Measurements from ENCODE around the gene TLR6.

TLR6 gene, protein sequence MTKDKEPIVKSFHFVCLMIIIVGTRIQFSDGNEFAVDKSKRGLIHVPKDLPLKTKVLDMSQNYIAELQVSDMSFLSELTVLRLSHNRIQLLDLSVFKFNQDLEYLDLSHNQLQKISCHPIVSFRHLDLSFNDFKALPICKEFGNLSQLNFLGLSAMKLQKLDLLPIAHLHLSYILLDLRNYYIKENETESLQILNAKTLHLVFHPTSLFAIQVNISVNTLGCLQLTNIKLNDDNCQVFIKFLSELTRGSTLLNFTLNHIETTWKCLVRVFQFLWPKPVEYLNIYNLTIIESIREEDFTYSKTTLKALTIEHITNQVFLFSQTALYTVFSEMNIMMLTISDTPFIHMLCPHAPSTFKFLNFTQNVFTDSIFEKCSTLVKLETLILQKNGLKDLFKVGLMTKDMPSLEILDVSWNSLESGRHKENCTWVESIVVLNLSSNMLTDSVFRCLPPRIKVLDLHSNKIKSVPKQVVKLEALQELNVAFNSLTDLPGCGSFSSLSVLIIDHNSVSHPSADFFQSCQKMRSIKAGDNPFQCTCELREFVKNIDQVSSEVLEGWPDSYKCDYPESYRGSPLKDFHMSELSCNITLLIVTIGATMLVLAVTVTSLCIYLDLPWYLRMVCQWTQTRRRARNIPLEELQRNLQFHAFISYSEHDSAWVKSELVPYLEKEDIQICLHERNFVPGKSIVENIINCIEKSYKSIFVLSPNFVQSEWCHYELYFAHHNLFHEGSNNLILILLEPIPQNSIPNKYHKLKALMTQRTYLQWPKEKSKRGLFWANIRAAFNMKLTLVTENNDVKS

DNA sequence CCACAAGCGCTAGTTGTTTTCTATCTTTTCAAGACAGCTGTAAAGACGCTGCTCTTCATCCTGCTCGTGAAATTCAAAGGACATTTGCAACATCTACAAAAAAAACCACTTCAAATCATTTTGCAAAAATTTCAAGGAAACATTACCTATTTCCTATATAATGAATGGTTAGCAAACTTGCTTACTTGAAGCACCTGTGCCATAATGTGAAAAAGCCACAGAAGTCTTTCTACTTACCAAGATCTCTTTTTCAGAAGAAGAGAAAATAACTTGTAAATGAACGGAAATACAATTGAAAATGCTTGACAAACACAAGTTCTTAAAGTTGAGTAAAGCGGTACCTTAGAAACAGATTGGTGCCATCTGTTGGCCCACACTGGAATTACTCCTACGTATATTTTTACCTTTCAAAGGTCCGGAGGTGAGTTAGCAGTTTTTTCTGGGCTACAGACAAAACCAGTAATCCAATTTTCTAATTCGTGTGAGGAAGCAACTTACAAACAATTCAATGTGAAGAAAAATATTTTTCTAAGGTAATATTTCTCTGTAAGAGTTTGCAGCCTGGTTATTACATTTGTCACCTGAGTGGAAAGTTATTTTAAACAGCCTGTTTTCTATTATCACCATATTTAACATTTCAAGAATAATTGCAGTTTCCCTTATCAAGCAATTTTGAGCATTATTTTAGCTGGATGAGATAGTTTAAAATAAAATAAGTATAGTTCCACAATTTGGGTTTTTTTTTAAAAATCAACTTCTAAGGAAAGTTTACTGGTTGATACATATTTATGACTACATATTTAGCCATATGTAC is at the start of gene TLR6:
Gene TLR6 (minus strand): TSS at position 294 of the 814 bp plus-strand sequence. CDS start 27,344 bp downstream, outside the sequence.
- DNase-seq: peak; percentile 26 to 73 (median 66)

DNA sequence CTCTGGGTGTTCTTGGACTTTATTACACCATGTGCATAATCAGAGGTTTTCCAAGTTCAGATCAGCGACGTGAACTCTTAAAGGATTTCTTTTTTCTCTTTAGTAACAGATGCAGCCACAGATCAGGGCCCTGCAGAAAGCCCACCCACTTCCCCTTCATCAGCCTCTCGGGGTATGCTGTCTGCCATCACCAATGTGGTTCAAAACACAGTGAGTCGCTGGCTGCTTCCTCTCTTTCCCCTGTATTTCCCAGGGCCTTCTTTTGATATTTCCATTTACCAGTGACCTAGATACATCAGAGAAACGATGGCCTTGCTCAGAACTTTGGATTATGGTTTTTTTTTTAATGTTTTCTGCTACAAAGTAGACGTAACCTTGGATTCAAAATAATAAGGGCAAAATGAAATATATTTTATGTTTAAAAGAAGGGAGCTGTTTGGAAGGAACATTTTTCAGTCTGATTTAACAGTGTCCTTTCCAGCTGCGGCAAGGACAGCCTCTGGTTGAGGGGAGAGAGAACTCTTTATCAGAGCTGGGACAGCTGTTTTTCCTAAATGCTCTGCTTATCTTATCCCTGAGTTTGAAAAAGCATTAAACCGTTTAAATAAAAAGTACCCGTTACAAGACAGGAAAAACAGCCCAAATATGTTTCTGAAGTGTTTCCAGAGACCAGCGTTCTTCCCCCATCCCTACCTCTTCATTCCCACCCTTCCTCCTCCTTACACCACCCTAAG is 49.2 kb upstream of the TLR6 start:
- no peak for DNase-seq

DNA sequence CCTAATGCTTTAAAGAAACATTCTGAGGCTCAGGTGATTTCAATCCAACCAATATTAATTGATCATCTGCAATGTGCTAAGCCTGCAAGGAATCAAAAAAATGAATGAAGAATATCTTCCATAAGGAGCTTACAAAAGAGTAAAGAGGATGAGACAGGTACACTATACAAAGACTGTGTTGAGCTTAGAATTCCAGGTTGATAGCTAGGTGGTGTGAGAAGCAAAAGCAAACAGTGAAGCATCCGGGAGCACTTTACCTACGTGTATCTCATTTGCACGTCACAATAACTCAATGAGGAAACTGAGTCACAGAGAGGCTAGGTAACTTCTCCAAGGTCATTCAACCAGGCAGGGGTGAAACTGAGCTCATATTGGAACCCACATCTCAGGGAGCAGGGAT is 48.1 kb upstream of the TLR6 start:
- DNase-seq: no peak

DNA sequence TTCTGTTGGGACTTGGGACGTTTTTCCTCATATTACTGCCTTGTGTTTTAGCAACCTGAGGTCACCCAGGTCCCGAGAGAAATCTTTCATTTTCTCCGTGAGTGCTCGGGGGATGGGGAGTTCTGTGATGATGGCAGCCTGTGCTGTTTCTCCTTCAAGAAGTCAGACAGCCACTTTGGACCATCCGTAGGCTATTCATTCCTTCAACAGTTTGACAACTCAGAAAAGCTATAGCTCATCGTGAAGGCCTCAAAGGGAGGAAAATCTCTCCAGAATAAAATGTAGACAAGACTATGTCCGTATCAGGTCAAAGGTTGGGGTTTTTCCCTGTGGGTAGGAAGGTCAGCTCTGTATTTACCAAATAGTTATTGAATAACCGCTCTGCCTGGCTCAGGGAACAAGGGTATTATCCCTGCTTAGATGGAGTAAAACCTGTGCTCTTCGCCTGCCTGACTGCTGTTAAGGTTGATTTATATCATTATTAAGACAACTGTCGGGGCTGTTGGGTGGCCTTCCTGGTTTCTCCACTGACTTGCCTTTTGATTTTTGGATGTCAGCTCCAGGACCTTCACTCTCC is 47.6 kb upstream of the TLR6 start:
- no peak for DNase-seq

DNA sequence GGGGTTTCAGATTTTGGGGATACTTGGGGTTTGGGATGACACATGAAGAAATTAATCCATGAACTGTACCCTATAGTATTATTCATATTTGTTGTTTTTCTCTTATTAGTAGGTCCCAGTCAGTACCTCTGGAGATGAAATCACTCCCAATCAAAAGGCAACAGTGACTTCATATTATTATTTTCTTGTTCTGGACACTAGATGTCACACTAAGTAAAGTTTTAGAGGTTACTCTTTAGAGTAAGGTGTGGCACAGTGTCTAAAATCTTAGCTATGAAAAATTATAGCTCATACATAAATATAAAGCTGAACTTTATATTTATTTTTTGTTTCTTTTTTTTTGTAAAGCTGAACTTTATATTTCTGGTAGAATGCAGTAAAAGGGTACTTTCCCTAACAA is 46.1 kb upstream of the TLR6 start:
- peak in 2 of 3 experiments; percentile 26 to 64 for DNase-seq

DNA sequence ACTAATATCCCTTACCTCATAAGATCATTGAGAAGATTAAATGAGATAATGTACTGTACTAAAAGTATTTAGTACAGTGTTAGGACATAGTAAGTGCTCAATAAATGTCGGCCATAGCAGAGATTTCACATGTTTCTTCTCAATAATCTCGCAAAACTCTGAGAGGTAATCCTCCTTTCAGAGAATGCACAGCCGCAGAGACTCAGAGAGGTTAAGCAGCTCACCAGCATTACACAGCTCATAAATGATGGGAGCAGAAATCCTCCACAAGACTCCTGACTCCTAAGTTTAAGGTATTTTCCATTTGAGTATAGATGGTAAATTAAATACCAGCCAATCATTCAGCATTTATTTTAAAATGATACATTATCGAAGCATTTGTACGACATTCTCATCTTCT is 45.6 kb upstream of the TLR6 start:
- DNase-seq: no peak

DNA sequence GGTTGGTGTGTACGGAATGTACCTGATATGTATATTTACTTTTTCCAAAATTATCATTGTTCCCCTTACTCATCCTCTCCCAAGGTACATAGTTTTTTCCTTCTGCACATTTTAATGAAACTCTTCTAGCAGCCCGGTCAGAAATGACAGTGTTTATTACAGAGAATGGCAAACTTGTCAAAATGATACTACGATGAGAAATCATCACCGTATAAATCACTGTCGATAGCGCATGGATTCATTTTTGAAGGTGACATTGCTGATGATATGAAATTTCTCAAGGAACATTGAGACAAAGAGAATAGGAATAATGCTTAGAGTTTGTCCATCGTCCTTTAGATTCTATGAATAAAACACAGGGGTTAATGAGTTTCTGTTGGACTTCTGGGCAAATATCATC is 41.6 kb upstream of the TLR6 start:
- no peak for DNase-seq

DNA sequence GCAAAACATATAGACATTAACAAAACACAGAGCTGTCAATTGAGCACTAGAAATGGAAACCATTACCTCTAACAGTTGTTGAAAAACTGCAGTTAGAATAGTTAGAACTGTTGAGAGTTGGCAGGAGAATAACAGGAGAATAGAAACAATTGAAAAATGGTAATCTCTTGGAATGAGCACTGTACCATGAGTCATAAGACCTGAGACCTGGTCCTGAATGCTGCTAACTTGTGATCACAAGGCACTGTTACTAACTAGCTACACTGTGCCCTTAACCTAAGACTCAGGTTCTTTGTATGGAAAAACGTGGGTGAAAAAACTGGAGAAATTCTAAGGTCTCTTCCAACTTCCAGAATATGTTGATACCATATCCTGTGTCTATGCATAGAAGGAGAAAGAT is 40.3 kb upstream of the TLR6 start:
- DNase-seq: no peak

DNA sequence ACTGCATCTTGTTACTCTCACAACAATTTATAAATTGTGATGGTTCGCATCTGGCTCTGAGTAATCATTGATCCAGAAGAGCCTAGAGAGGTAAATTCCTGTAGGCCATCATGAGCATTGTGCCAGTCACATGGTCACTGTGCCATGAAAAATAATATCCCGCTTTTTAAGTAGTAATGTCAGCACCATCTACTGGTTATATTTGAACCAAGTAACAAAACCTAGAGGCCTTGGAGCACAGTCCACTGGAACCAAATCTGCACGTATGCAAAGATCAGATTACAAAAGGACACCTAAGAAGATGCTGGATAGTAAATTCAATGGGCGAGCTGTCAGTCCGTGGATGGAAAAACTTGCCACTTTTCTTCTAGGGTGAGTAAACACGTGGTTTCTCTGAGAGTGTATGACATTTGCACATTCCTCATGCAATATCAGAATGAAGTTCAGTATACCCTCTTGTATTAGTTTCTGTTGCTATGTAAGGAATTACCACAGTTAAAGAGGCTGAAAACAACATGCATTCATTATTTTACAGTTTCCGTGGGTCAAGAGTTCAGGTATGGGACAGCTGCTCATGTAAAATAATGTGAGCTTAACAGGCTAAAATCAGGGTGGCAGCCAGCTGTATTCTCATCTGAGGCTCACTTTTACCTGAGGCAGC is 37.8 kb upstream of the TLR6 start:
- no peak for DNase-seq

DNA sequence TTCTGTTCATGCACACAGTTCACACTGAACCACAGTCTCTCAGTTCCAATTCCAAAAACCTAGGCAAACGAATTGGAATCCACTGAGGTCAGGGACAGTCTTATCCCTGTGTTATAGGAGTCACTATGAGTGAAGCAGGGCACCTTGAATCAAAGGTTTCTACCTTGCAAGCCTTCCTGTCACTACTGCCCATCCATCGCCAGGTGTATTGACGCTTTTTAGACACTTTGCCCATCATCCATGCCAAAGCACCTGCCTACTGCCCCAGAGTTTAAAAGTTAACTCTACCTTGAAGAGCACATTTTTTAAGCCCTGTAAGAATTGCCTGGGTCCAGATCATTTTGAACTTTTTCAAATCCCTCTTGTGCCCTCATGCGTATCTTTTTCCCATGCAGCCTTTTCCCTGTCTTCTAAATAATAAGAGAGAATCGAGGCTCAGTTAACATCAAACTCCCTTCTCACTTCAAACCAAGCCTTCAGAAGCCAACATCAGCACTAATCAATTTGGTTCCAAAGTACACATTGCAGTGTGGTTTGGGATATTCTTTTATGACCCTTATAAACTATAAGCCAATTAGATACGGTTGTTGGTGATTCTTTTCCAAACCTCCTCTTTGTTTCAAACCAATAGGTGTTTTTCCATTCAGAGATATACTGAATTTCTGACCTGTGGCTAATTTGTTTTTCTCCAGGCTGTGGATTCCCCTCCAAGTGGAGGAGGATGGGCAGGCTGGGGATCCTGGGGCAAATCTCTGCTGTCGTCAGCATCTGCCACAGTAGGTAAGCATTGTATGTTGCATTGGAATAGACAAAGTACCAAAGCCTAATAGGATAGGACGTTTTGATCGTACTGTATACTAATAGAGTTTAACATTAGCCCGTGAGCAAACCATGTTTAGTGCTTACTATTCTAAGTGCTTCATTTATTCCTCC is 34.7 kb upstream of the TLR6 start:
- DNase-seq: no peak

DNA sequence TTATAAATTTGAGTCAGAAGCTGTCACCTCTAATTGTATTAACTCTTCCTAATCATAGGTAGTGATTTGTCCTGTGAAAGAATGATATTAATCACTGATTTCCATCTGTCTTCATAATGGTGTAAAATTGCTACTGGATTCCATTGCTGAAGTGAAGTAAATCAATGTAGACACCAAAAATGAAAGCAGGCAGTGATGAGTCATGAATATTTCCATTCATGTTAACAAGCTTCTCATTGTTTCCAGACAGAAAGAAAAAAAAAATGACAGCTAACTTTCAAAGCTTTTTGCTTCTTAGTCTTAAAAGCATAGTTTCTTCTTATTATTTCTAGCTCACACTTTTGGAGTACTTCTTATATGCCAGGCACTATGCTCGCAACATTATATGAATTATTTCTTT is 32.5 kb upstream of the TLR6 start:
- no peak for DNase-seq

DNA sequence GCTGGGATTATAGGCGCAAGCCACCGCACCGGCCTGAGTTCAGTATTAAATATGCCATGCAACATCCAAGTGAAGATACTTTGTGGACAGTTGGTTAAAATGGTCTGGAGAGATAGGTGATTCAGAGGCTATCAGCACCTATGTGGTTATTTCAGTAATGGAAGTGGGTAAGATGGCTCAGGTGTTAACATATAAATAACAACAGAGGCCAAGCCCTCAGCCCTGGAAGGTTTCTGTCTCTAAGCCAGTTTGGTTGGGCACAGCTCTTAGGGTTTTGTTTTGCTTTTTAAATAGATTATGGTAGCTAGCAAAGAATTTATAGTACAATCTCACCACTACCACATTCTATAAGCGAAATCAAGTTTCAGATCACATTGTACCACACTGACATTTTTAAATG is 27.6 kb upstream of the TLR6 start:
- DNase-seq: no peak

DNA sequence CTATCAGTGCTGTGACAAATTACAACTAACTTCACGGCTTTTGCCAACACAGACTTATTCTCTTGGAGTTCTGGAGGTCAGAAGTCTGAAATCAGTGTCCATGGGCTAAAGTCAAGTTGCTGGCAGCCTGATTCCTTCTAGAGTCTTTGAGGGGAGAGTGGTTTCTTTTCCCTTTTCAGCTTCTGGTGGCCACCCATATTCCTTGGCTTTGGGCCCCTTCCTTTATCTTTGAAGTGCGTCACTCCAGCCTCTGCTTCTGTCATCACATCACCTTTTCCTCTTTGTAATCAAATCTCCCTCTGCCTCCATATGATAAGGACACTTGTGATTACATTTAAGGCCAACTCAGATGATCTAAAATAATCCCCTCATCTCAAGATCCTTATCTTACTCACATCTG is 20.0 kb upstream of the TLR6 start:
- DNase-seq: no peak

DNA sequence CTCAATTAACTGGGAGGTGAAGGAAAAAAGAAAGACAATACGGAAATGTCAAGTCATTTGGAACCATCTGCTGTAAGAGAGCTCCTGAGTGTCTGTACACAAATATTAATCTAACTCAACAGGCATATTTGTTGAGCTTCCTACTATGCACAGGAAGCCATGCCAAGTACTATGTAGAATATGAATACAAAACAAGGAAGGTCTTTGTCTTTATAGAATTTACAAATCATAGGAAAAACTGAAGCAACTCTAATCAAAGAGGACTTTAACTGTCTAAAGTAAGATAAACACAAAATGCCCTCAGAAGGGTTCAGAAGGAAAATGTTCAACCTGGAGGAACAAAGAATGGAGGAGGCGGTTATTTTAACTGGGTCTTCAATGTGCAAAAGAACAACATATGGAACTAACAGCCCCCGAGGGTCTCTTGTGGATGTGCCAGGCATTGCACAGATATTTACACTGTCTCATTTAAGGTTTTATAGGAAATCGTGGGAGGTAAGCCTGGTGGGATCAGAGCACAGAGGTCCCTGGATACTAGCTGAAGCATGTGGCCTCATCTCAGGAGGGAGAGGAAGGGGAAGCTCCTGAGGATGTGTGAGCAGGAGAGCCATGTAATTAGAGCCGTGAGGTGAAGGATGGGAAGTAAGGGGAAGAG is 16.8 kb upstream of the TLR6 start:
- DNase-seq: no peak

DNA sequence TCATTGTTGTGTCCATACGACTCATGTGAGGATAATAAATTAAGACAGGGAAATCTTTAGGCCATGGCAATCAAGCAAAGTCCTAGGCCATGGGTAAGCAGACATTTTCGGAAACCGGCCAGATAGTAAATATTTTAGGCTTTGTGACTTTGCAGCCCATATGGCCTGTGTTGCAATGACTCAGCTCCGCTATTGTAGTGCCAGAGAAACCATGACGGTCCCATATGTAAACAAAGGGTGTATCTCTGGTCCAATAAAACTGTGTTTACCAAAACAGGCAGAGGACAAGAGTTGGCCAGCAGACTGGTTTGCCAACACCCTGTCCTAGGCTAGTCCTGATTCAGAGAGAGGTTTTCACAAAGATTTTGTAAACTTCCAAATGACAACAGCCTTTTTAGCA is 16.0 kb upstream of the TLR6 start:
- no peak for DNase-seq

DNA sequence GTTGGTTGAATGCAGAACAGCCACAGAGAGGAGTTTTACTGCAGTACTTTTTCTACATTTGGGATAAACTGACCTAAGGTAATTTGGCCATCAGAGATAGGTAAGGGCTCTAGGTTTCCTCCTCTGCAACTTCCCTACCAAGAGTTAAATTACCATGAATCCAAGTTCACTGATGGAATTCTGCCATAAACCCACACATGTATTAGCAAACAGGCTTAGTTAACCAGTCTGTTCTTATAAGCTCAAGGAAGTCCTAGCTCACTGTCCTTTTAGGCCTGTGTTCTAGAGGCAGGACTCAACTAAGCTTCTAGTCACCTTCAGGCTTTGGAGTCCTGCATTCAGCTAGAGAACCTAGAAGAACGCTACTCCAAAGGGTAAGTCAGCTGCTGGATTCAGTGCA is 15.0 kb upstream of the TLR6 start:
- DNase-seq: no peak

DNA sequence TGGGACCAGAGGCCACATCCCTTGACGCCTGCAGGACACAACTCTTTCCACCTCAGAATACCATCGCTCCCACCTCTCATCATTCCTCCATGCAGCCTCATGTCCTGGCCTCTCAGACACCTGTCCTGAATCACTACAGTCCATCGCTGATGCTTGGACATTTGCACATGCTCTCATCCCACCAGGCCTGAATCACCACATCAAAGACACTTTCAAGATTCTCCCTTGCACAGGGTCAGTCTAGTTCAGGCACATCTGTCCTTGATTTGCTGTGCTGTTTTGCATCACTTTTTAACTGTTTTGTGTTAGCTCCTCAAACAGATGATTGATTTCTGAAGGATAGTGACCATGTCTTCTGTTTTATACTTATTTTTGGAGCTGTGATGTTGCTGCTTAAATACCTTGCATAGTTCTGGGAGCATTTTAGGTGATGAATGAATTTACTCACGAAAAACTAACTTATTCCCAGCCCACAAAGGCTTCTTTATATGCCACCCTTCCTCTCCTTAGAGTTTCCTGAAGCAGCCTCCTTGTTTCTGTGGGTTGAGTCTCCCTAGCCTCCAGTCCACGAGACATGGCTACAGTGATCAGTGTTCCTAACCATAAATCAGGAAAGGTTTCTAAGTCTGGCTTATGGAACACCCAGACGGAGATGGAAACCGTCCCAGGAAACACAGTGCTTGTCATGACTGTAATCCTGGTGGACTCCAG is 13.6 kb upstream of the TLR6 start:
- DNase-seq: no peak

DNA sequence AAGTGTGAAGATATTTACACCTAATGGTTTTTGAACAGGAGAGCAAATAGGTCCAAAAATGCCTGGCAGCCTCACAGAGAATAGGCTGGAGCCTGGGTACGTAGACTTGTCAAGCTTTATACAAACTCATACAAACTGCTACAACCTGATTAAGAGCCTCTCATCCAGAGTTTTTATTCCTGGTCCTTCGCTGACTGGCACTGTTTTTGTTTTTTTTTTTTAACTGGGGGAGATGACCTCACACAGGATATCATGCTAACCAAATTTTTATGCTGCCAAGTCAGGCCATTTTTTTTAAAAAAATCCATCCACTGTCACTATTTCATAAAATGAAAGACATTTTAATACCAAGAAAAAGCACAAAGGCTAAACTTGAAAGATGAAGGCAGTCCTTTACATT is 12.9 kb upstream of the TLR6 start:
- DNase-seq: no peak

All from NCI-H1417 (cell line).